GM12878 (cell line): ENCODE results near the gene GPRIN1.

Source experiments
- CEBPB ChIP-seq, 2 experiments: fragments of 150-350 bp in 1 of 2; IDR thresholded peaks; 2 replicates each; pipeline ENCODE4 v1.6.1; 2012 to 2014; ENCODE audit warnings: low read depth in 2 of 2, low read length in 2 of 2, borderline replicate concordance in 1 of 2, inconsistent platforms in 1 of 2
- CREB1 ChIP-seq: IDR thresholded peaks from 2 replicates; pipeline ENCODE4 v1.6.1; 2012; ENCODE audit warnings: low read depth, mild to moderate bottlenecking, inconsistent platforms
- CTCF ChIP-seq, 3 experiments: IDR thresholded peaks in 2 of 3; conservative IDR thresholded peaks in 1 of 3; 2 replicates each; pipeline ENCODE4 v1.5.1; 2011; ENCODE audit warnings: low read depth in 3 of 3, low read length in 3 of 3, mild to moderate bottlenecking in 3 of 3, control low read depth in 2 of 3, moderate library complexity in 2 of 3, inconsistent platforms in 1 of 3, mixed read lengths in 1 of 3; ENCODE audit not compliant: control insufficient read depth in 2 of 3, insufficient read depth in 1 of 3; ENCODE audit errors: extremely low read depth in 1 of 3
- EP300 ChIP-seq, 2 experiments: fragments of 150-350 bp in 1 of 2; IDR thresholded peaks; 2 replicates each; pipeline ENCODE4 v1.6.1; 2011 to 2012; ENCODE audit warnings: low read depth in 2 of 2, low read length in 2 of 2, borderline replicate concordance in 1 of 2, improper control_type of control experiment in 1 of 2, inconsistent platforms in 1 of 2; ENCODE audit not compliant: control insufficient read depth in 1 of 2
- HDAC2 ChIP-seq: fragments of 200-600 bp; sonication (generic); IDR thresholded peaks from 2 replicates; pipeline ENCODE4 v1.6.1; 2017
- KDM1A ChIP-seq: fragments of 200-600 bp; sonication (generic); IDR thresholded peaks from 2 replicates; pipeline ENCODE4 v1.6.1; 2016; ENCODE audit warnings: borderline replicate concordance

- TF ChIP-seq EP300 (IDR thresholded peaks at IDR 0.05; ENCODE audit: borderline replicate concordance in 1 of 2, control insufficient read depth in 1 of 2, low read depth in 2 of 2, low read length in 2 of 2) (no peak), CEBPB (IDR thresholded peaks at IDR 0.05; ENCODE audit: borderline replicate concordance in 1 of 2, low read depth in 2 of 2, low read length in 2 of 2) (no peak), HDAC2 (no peak), CREB1 (no peak), KDM1A (no peak), CTCF (IDR thresholded peaks at IDR 0.05 in 2 of 3, conservative IDR thresholded peaks at IDR 0.05 in 1 of 3; ENCODE audit: control insufficient read depth in 2 of 3, extremely low read depth in 1 of 3, insufficient read depth in 1 of 3, low read depth in 3 of 3, low read length in 3 of 3) (peak; percentile 26 to 43 (median 26); a peak in 4 of 6 replicates)
Observed at GRCh38 chr5:176609724-176610434, at the start of gene GPRIN1.
